Left lung (tissue), 10 donors: Measurements from ENCODE around the gene CAPN2. TPM values are rescaled to one million over a fixed set of nuclear protein-coding genes. Genes with fewer than 3 reads are reported as not detected.

Experiments used
- ATAC-seq: fragments of 200-7000 bp; cut with Tn5 transposase; one replicate; pipeline ENCODE4 v1.9.1; 2020; ENCODE audit warnings: moderate library complexity
- DNase-seq, 4 donors: peaks; one replicate each; pipeline ENCODE4 v3.0.0-alpha.2; 2013 to 2020
- H3K27ac ChIP-seq, 2 donors: fragments of 200-600 bp; sonication (generic) in 1 of 2; one replicate each; pipeline versions ENCODE4 v1.5.0 to v1.8.0; 2020 to 2021
- H3K27me3 ChIP-seq, 2 donors: fragments of 200-600 bp; sonication (generic) in 1 of 2; one replicate each; pipeline versions ENCODE4 v1.5.0 to v1.8.0; 2020 to 2021
- H3K36me3 ChIP-seq, 2 donors: fragments of 200-600 bp; sonication (generic) in 1 of 2; one replicate each; pipeline versions ENCODE4 v1.5.0 to v1.8.0; 2020 to 2021
- H3K4me1 ChIP-seq, 2 donors: fragments of 200-600 bp; one replicate each; pipeline ENCODE4 v1.8.0; 2021
- H3K4me3 ChIP-seq, 2 donors: fragments of 200-600 bp; sonication (generic) in 1 of 2; one replicate each; pipeline versions ENCODE4 v1.5.0 to v1.8.0; 2020 to 2021; ENCODE audit warnings: mild to moderate bottlenecking in 1 of 2
- H3K9me3 ChIP-seq, 2 donors: fragments of 200-600 bp; sonication (generic) in 1 of 2; one replicate each; pipeline versions ENCODE4 v1.5.0 to v1.8.0; 2020 to 2021
- CTCF ChIP-seq, 2 donors: fragments of 200-600 bp; sonication (generic) in 1 of 2; IDR thresholded peaks; one replicate each; pipeline versions ENCODE4 v1.5.0 to v1.8.0; 2021; ENCODE audit warnings: antibody characterized with exemption in 2 of 2
- intact Hi-C, 2 donors: fragments of 100-400 bp; cut with DNase I; formaldehyde crosslinking; loops; one replicate each; pipeline versions ENCODE4 v1.11.2 to v1.14.2; 2022
- polyA plus RNA-seq, 6 donors: library from polyadenylated mRNA; unstranded; fragments of 120-200 nt; gene quantifications; one replicate each; pipeline ENCODE4 v1.2.1, GENCODE V29; 2013; ENCODE audit not compliant: insufficient read length in 6 of 6
- total RNA-seq, 2 donors: library from RNA; stranded (reverse); fragmentation: NEBNext Ultra II Directional; extraction: Animal tissue kit (Norgen Biotek cat#: 25700); gene quantifications; one replicate each; pipeline ENCODE4 v1.2.1, GENCODE V29; 2021
- donor health status: DM: no; HTN: yes; CAD: no.
- donor health status: DM: no; HTN: no; CAD: no.

CAPN2 gene
- total and polyA plus RNA-seq, 8 donors = 139 to 434 (median 163) TPM

GRCh38 chr1:223784541-223784940 is 72.2 kb downstream of the CAPN2 start:
- no peaks in the 10 kb centered on the region for H3K9me3 ChIP-seq
- H3K36me3 ChIP-seq = peaks cover 0 to 72% of the 10 kb centered on the region in 2 donors
- no peaks in the 10 kb centered on the region for H3K27me3 ChIP-seq
- H3K4me1 ChIP-seq = no peaks in the 10 kb centered on the region
- DNase-seq = no peak
- ATAC-seq = no peak
- H3K27ac ChIP-seq = no peak overlapping the region
- intact Hi-C loops = no loop called here
- TF ChIP-seq CTCF (IDR thresholded peaks at IDR 0.05) = no peak
- H3K4me3 ChIP-seq = no peak overlapping the region

DNA sequence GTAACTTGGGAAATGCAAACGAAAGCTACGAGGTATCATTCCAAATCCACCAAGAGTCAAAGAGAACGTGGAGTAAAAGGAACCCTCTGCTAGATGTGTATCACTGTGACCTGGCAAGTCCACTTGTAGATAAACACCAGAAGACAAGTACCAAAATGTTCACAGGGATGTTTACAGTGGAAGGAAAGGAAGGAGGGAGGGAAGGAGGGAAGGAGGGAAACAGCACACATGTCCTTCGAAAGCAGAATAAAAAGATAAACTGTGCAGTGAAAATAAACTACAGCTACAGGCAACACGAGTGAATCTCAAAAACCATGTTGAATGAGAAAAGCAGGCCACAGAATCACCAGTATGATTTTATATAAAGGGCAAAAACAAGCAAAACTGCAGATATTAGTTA is 73.5 kb downstream of the CAPN2 start:
- TF ChIP-seq CTCF (IDR thresholded peaks at IDR 0.05) = no peak
- Histone ChIP-seq H3K27ac (no peak overlapping the region), H3K9me3 (no peaks in the 10 kb centered on the region), H3K27me3 (no peaks in the 10 kb centered on the region), H3K4me1 (no peaks in the 10 kb centered on the region), H3K4me3 (no peak overlapping the region), H3K36me3 (peaks cover 0 to 71% of the 10 kb centered on the region in 2 donors)
- intact Hi-C loops = no loop called here
- ATAC-seq (no peak), DNase-seq (no peak)

DNA sequence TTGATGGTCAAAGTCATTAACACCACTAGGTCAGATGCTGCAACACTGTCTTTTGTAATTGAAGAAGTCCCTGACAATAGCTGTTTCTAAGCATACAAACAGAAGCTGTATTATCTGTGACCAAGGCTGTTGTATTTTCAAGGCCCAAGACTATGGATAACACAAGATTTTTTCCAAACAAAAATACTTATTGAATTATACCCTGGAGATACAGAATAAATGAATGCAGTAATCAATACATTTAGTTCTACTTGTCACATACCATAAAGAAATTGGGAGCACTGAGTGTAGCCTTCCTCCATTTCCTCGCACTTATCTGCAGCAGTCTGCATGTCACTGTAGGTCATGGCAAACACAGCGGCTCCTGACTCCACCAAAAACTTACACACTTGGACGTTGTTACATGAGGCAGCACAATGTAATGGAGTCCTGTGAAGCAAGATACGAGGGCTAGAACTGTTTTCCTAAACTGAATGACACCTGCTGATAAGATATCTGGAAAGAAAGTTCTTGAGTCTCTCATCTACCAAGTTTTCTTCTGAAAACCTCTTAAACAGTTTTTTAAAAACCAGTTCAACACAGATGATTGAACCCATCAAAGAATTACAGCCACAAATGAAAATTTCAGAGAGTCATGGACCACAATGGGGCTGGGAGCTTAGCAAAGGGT is 76.5 kb downstream of the CAPN2 start:
- H3K27me3 ChIP-seq = no peaks in the 10 kb centered on the region
- no peaks in the 10 kb centered on the region for H3K4me1 ChIP-seq
- ATAC-seq = no peak
- H3K4me3 ChIP-seq = no peak overlapping the region
- TF ChIP-seq CTCF (IDR thresholded peaks at IDR 0.05) = no peak
- intact Hi-C loops = no loop called here
- no peak overlapping the region for H3K27ac ChIP-seq
- H3K36me3 ChIP-seq = peaks cover 0 to 77% of the 10 kb centered on the region in 2 donors
- no peak for DNase-seq
- no peaks in the 10 kb centered on the region for H3K9me3 ChIP-seq

GRCh38 chr1:223792046-223792445 is 79.7 kb downstream of the CAPN2 start:
- Histone ChIP-seq H3K4me3 (no peak overlapping the region), H3K27me3 (no peaks in the 10 kb centered on the region), H3K36me3 (peaks cover 0 to 86% of the 10 kb centered on the region in 2 donors), H3K9me3 (no peaks in the 10 kb centered on the region), H3K4me1 (no peaks in the 10 kb centered on the region), H3K27ac (no peak overlapping the region)
- intact Hi-C loops = no loop called here
- no peak for TF ChIP-seq CTCF (IDR thresholded peaks at IDR 0.05)
- ATAC-seq (no peak), DNase-seq (no peak)

- no peak overlapping the region for H3K4me3 ChIP-seq
- DNase-seq (no peak), ATAC-seq (no peak)
- H3K4me1 ChIP-seq = no peaks in the 10 kb centered on the region
- intact Hi-C loops = no loop called here
- peaks cover 0 to 86% of the 10 kb centered on the region in 2 donors for H3K36me3 ChIP-seq
- H3K27ac ChIP-seq = no peak overlapping the region
- H3K9me3 ChIP-seq = no peaks in the 10 kb centered on the region
- H3K27me3 ChIP-seq = no peaks in the 10 kb centered on the region
- no peak for TF ChIP-seq CTCF (IDR thresholded peaks at IDR 0.05)
Measured at GRCh38 chr1:223793716-223794115, 81.4 kb downstream of the CAPN2 start.
